T-helper 2 cell treated with Interferon-gamma antibody and Interleukin-4, amounts not matched to agents 100 ng/mL and 5 ng/mL, for 36 hours (primary cell): ENCODE data around the gene LFNG. TPM values are rescaled to one million over a fixed set of nuclear protein-coding genes. Genes with fewer than 3 reads are reported as not detected.

Source experiments
- intact Hi-C: fragments of 100-400 bp; cut with micrococcal nuclease; formaldehyde crosslinking; loops from one replicate; pipeline ENCODE4 v1.15.1; 2023
- total RNA-seq: library from RNA; stranded (reverse); gene quantifications from 2 replicates; pipeline ENCODE4 v1.2.3, GENCODE V29; 2022

Gene LFNG
- total RNA-seq, 1 donor from 2014 or later = 85.6 TPM

GRCh38 chr7:2514473-2515423 is 4.8 kb upstream of the LFNG start:
- intact Hi-C loops = no loop called here

GRCh38 chr7:2515424-2516193 is 4.0 kb upstream of the LFNG start:
- intact Hi-C loops = no loop called here

- intact Hi-C loops = no loop called here
Measured at GRCh38 chr7:2516194-2516555, 3.4 kb upstream of the LFNG start.

DNA sequence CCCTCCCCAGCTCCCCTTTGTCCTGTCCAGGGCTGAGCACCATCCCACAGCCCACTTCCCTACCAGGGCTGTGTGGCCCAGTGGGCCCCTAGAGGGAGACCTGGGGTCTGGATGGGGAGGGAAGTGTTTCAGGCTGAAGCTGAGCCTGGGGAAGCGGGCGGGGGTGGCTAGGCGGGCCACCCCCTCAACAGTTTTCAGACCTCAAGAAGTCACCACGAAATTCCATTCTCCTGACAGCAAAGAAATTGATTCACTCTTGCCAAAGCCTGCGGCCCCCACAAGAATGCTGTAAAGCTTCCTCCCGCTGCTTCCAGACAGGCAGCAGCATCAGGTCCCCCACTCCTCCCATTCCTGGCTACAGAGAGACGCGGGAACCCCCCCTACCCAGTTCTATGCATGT is 2.5 kb upstream of the LFNG start:
- intact Hi-C loops = no loop called here

DNA sequence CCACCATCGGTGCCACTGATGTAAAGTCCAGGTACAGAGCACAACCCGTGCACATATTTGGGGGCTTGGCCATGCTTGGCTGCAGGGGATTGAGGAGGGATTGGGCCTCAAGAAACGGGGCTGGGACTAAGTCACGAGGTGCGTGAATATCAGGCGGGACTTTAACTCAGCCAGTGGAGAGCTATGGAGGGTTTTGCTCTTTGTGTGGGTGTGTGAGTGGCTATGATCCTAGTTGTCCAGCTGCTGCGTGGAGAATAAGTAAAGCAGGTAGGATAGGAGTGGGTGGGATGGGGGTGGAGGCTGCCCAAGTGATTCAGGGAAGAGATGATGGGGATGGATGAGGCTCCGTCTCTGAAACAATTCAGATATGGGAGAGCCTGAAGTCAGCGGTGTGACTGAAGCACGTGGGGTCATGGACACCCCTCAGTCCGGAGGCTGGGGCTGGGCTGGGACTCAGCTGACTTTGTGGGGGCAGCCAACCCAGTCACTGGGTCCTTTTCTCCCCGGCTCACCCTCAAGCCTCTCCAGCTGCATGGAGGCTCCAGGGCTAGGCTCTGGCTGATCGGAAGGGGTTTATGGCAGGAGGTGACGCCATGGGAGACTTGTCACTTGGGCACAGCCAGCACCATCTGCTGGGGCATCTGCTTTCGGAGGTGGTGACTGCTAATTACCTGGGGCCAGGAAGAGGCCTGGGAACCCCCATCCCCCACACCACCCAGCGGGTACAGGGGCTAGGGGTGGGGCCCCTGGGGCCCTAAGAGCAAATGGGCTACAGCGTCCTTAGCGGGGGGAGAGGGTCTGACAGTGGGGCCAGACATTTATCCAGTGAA is 1.7 kb upstream of the LFNG start:
- intact Hi-C loops = no loop called here

DNA sequence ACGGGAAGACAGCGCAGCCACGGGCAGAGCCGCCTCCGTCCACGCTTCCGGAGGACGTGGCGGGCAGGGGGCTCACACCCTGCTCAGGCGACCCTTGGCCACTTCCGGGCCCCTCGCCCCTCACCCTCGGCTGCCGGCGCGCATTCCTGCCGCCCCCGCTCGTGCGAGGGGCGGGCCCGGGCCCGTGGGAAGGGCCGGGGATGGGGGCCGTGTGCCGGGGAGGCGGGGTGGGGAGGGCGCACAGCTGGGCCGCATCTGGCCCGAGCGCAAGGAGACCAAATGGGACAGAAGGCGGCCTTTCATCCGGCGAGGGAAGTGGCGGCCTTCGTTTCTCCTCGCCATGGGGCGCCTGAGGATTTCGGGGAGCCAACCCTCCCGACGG is 846 bp upstream of the LFNG start:
- intact Hi-C loops = loop anchor here (1.0 kb wide), 3 partner anchors 7 to 113 kb away; partner anchors contain the start of gene TTYH3

DNA sequence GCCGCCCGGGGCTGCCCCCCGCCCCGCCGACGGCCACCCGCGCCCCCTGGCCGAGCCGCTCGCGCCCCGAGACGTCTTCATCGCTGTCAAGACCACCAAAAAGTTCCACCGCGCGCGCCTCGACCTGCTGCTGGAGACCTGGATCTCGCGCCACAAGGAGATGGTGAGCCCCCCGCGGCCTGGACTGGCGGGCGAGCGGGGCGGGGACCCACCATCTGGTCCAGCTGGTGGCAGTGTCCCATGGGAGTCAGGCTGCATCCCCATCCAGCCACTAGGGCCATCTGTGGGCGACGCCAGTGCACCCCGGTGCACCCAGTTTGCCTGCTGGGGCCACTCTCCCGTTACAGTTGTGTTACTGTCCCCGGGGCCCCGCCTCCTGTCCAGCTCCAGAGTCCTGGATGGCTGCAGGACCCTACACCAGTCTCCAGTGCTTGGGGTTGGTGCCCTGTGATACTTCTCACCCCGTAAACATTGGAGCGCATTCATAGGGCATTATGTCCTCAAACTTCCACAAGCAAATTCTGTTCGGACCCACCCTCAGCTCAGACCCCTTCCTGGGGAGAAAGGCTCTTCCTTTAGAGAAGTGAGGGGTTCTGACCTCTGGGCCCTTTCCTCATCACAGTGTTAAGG is 672 bp downstream of the LFNG start:
- intact Hi-C loops = loop anchor here (5.0 to 10.0 kb wide), 3 partner anchors 43 to 575 kb away; partner anchors contain the start of genes CHST12 and GRIFIN

GRCh38 chr7:2520761-2521290 is 1.3 kb downstream of the LFNG start:
- intact Hi-C loops = loop anchor here (5.0 to 10.0 kb wide), 3 partner anchors 44 to 576 kb away; partner anchors contain the start of genes CHST12 and GRIFIN

- intact Hi-C loops = loop anchor here (5.0 to 10.0 kb wide), 3 partner anchors 44 to 577 kb away; partner anchors contain the start of genes CHST12 and GRIFIN
Measured at GRCh38 chr7:2521341-2521745, 1.8 kb downstream of the LFNG start.

GRCh38 chr7:2521952-2522591 is 2.5 kb downstream of the LFNG start:
- intact Hi-C loops = loop anchor here (1.0 to 10.0 kb wide), 4 partner anchors 8 to 577 kb away; partner anchors contain the start of genes CHST12 and GRIFIN

DNA sequence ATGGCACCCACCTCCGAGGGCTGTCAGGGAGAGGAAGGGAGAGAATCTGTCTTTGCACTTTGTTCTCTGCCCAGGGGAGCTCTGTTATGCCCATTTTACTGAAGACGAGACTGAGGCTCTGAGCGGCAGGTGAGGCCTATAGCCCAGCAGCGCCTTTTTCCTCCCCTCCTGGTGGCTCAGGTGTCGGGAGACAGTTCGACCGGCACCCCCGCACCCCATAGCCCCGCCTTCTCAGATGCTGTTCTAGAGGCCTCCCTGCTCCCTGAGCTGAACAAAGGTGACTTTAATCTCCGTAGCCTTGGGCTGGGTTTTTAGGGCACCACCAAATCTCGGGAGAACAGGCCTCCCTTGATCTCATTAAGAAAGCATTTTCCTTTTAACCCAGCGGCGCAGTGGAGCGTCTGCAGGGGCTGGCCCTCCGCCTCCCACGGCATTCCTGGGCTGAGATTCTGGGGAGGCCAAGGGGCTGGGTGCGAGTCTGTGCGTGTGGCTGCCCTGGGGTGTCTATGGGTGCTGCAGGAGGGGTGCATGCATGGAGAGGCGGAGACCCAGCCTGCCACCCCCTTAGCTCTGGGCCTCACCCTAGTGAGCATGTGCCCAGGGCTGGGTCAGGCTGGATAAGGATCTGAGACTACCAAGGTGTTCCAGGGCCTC is 3.3 kb downstream of the LFNG start:
- intact Hi-C loops = loop anchor here (1.0 to 10.0 kb wide), 4 partner anchors 7 to 578 kb away; partner anchors contain the start of genes CHST12 and GRIFIN

GRCh38 chr7:2523461-2523936 is 3.9 kb downstream of the LFNG start:
- intact Hi-C loops = loop anchor here (5.0 to 10.0 kb wide), 3 partner anchors 46 to 579 kb away; partner anchors contain the start of genes CHST12 and GRIFIN

- intact Hi-C loops = loop anchor here (5.0 to 10.0 kb wide), 3 partner anchors 47 to 579 kb away; partner anchors contain the start of genes CHST12 and GRIFIN
Measured at GRCh38 chr7:2523941-2524807, 4.6 kb downstream of the LFNG start.

- intact Hi-C loops = loop anchor here (5.0 to 10.0 kb wide), 3 partner anchors 48 to 580 kb away; partner anchors contain the start of genes CHST12 and GRIFIN
Measured at GRCh38 chr7:2524808-2525657, 5.5 kb downstream of the LFNG start.

DNA sequence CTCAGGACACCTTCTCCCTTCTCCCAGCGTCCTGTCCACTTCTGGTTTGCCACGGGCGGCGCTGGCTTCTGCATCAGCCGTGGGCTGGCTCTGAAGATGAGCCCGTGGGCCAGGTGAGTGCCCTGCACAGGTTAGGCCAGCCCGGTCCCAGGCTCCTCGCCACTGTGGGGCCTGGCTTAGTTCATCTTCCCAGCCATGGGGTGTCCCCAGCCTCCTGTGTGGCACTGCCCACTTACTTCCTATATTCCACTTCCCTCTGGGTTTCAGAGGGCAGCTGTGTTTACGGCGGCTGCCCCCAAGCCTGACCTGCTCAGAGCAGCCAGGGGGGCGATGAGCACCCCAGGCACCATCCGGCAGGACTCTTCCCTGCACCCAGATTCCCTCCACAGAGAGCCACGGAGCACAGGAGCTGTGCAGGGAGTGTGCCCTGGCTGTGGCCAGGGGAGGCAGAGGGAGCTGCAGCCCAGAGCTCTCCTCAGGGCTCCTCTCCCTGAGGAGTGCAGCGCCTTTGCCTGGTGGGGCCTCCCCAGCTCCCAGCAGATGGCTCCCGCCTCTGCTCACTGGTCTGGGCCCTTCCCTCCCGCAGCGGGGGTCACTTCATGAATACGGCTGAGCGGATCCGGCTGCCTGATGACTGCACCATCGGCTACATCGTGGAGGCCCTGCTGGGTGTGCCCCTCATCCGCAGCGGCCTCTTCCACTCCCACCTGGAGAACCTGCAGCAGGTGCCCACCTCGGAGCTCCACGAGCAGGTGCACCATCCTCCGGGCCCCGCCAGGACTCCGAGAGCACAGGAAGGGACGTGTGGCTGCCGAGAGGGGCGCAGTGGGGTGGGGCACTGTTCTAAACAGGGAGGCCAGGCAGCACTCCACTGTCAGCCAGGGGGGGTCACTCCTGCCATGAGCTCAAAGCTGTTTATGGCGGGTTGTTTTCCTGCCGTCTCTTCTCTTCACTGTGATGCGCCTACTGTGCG is 6.4 kb downstream of the LFNG start:
- intact Hi-C loops = loop anchor here (10.0 kb wide), 2 partner anchors 121 to 581 kb away; partner anchors contain the start of gene CHST12
